Measurements from ENCODE around the gene PIP5K1C. TPM values are rescaled to one million over a fixed set of nuclear protein-coding genes. Genes with fewer than 3 reads are reported as not detected.

Gene PIP5K1C
- total and polyA plus RNA-seq, 9 of the 15 experiments (the other 6 are each of a cell fraction or from before 2014, with no cell fraction given) = 0.38 to 22.1 (median 4.1) TPM

- no peak for TF ChIP-seq ZNF609 (CRISPR knock-in tag; IDR thresholded peaks at IDR 0.05; ENCODE audit: borderline replicate concordance)
- TF ChIP-seq NFIC (IDR thresholded peaks at IDR 0.05) = peak; percentile 65; the same call in 1 of the 2 replicates
- TF ChIP-seq RNF219 (CRISPR knock-in tag; IDR thresholded peaks at IDR 0.05) = no peak
- TF ChIP-seq POLR3G (IDR thresholded peaks at IDR 0.05; ENCODE audit: extremely low read depth, insufficient read length, insufficient replicate concordance) = no peak
- peak; percentile 69; the same call in 1 of the 2 replicates for TF ChIP-seq SMAD4 (CRISPR knock-in tag; conservative IDR thresholded peaks at IDR 0.05)
- TF ChIP-seq ARNT (IDR thresholded peaks at IDR 0.05) = peak; percentile 90 to 95; a peak in 3 of 4 replicates
- TF ChIP-seq PHTF2 (CRISPR knock-in tag; IDR thresholded peaks at IDR 0.05) = no peak
- peak; percentile 33; the same call in 1 of the 2 replicates for TF ChIP-seq ZNF121 (CRISPR knock-in tag; conservative IDR thresholded peaks at IDR 0.05)
- no peak for TF ChIP-seq HMGXB4 (CRISPR knock-in tag; IDR thresholded peaks at IDR 0.05)
- TF ChIP-seq ZBTB11 (CRISPR knock-in tag; IDR thresholded peaks at IDR 0.05) = no peak
- TF ChIP-seq PTRF (tag; IDR thresholded peaks at IDR 0.05) = no peak
- TF ChIP-seq RBM15 (IDR thresholded peaks at IDR 0.05; ENCODE audit: insufficient read depth, low read length) = no peak
- no peak for TF ChIP-seq STAT5B (CRISPR knock-in tag; IDR thresholded peaks at IDR 0.05)
- no peak for TF ChIP-seq ZNF589 (CRISPR knock-in tag; IDR thresholded peaks at IDR 0.05; ENCODE audit: low read depth)
Measured at GRCh38 chr19:3721131-3721886, 21.0 kb upstream of the PIP5K1C start (continued).
